GM12865 (cell line): Measurements from ENCODE around the gene EHD1.

Source experiments
- DNase-seq: peaks from one replicate; pipeline ENCODE4 v3.0.0; 2010; ENCODE audit warnings: low read depth
- H3K4me3 ChIP-seq: 2 replicates; pipeline ENCODE4 v1.5.1; 2011; ENCODE audit warnings: mild to moderate bottlenecking, low read depth, low read length, control low read depth
- CTCF ChIP-seq: IDR thresholded peaks from 2 replicates; pipeline ENCODE4 v1.5.1; 2011; ENCODE audit warnings: low read length, control low read depth, low read depth, inconsistent platforms; ENCODE audit not compliant: insufficient read depth; ENCODE audit errors: missing control alignments

Gene EHD1

GRCh38 chr11:64841592-64842365 is 36.6 kb downstream of the EHD1 start:
- TF ChIP-seq CTCF: no peak
- DNase-seq: no peak
- no peak overlapping the region for H3K4me3 ChIP-seq

GRCh38 chr11:64839887-64840782 is 38.3 kb downstream of the EHD1 start:
- DNase-seq: no peak
- TF ChIP-seq CTCF: no peak
- H3K4me3 ChIP-seq: no peak overlapping the region

GRCh38 chr11:64839335-64839734 is 39.1 kb downstream of the EHD1 start:
- TF ChIP-seq CTCF: no peak
- no peak for DNase-seq
- H3K4me3 ChIP-seq: no peak overlapping the region

- no peak for DNase-seq
- no peak overlapping the region for H3K4me3 ChIP-seq
- TF ChIP-seq CTCF: no peak
These were observed 39.7 kb downstream of the EHD1 start for GRCh38 chr11:64838600-64839334.

- no peak overlapping the region for H3K4me3 ChIP-seq
- no peak for TF ChIP-seq CTCF
- DNase-seq: no peak
These were observed 40.5 kb downstream of the EHD1 start for GRCh38 chr11:64837887-64838351.

- no peak for TF ChIP-seq CTCF
- no peak for DNase-seq
- H3K4me3 ChIP-seq: no peak overlapping the region
These were observed 41.9 kb downstream of the EHD1 start for GRCh38 chr11:64836448-64837072.
